ENCODE data around the gene LYRM4.
"Not testable (repeated sequence)": the region's sequence is repeated elsewhere in the genome, so short reads cannot be mapped to it uniquely, and the experiment has no call there.

LYRM4 gene

GRCh38 chr6:5066456-5067093 lies 194.2 kb downstream of the LYRM4 start:
- no peak for DNase-seq

- DNase-seq: no peak
Measured at GRCh38 chr6:5063617-5064016, 197.1 kb downstream of the LYRM4 start.

- no peak for DNase-seq
Measured at GRCh38 chr6:5061152-5061551, 199.6 kb downstream of the LYRM4 start.

DNA sequence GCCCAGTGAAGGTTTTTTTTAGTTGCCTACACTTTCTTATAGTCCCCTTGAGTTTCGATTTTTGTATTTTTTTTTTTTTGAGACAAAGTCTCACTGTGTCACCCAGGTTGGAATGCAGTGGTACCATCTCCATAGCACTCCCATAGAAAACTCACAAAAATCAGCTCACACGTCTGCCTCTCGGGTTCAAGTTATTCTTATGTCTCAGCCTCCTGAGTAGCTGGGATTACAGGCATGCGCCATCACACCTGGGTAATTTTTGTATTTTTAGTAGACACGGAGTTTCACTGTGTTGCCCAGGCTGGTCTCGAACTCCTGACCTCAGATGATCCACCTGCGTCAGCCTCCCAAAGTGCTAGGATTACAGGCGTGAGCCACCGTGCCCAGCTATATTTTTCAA lies 200.3 kb downstream of the LYRM4 start:
- not testable (repeated sequence) for DNase-seq

GRCh38 chr6:5059036-5059896 lies 201.5 kb downstream of the LYRM4 start:
- DNase-seq: no peak
